ENCODE results near the gene MAN1B1.
A peak's percentile ranks its signal among the peaks of the same experiment; 100 is the strongest.

The MAN1B1 gene

GRCh38 chr9:137088121-137088520 is 1.3 kb downstream of the MAN1B1 start:
- no peak for DNase-seq

- DNase-seq = no peak
Measured at GRCh38 chr9:137089232-137089947, 2.6 kb downstream of the MAN1B1 start.

GRCh38 chr9:137095664-137096517 is 9.1 kb downstream of the MAN1B1 start:
- peak; percentile 83 to 87 for DNase-seq

- no peak for DNase-seq
Measured at GRCh38 chr9:137096785-137097546, 10.2 kb downstream of the MAN1B1 start.

- no peak for DNase-seq
Measured at GRCh38 chr9:137097761-137098462, 11.1 kb downstream of the MAN1B1 start.

GRCh38 chr9:137099231-137099630 is 12.4 kb downstream of the MAN1B1 start:
- DNase-seq = no peak

- DNase-seq = no peak
Measured at GRCh38 chr9:137103206-137103999, 16.6 kb downstream of the MAN1B1 start.

GRCh38 chr9:137105814-137106661 is 19.3 kb downstream of the MAN1B1 start:
- no peak for DNase-seq

- DNase-seq = no peak
Measured at GRCh38 chr9:137106662-137107250, 20.0 kb downstream of the MAN1B1 start.

- DNase-seq = no peak
Measured at GRCh38 chr9:137107312-137107921, 20.6 kb downstream of the MAN1B1 start.

GRCh38 chr9:137107982-137108381 is 21.2 kb downstream of the MAN1B1 start:
- DNase-seq = no peak

- DNase-seq = no peak
Measured at GRCh38 chr9:137108608-137109249, 21.9 kb downstream of the MAN1B1 start.

- no peak for DNase-seq
Measured at GRCh38 chr9:137109250-137110146, 22.7 kb downstream of the MAN1B1 start.

GRCh38 chr9:137110147-137110910 is 23.5 kb downstream of the MAN1B1 start:
- DNase-seq = no peak

- DNase-seq = no peak
Measured at GRCh38 chr9:137110911-137111787, 24.4 kb downstream of the MAN1B1 start.

GRCh38 chr9:137111788-137112563 is 25.2 kb downstream of the MAN1B1 start:
- DNase-seq = no peak

Data from CD4-positive, alpha-beta T cell treated with Interleukin-1 beta for 1 hour (primary cell).